ENCODE data around the gene GH2. TPM values are rescaled to one million over a fixed set of nuclear protein-coding genes. Genes with fewer than 3 reads are reported as not detected.
"Not testable (repeated sequence)": the region's sequence is repeated elsewhere in the genome, so short reads cannot be mapped to it uniquely, and the experiment has no call there.

Gene GH2
- total and polyA plus RNA-seq, 4 donors: not detected

DNA sequence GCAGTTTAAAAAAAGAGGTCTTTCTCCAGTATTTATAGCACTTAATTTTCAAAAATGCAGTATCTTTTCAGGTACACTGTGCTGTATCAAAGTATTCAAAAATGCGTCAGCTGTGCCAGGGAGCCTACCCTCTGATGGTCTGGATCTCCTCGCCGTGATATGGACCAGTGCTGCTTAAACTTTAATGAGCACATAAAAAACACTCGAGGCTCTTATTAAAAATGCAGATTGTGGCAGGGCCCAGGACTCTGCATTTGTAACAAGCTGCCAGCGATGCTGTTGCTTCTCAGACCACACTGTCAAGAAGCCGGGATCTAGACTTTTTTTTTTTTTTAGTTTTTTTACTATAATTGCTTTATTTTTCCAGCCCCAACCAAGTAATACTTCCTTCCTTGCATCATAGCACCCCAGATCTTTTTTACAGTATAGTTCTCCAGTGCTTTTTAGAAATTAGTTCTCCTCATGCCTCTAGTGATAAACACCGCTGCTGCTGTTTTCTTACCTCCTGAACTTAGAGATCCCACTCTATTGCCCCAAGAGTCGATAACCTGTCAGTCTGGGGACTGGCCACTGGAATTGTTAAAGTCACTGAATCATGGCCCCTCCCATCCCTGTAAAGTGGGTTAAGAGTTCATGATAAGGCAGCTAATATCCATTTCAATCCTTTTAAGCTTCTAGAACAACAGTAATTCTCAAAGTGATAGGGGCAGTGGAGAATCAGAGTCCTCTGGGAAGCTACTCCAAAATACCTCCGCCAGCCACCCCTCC lies 37.6 kb downstream of the GH2 start:
- H3K27ac ChIP-seq (ENCODE audit: low read depth in 1 of 2, low read length in 1 of 2): peak overlapping the region in 1 of 2 donors; percentile 75
- H3K9me3 ChIP-seq (ENCODE audit: control insufficient read depth in 4 of 4, insufficient read depth in 3 of 4, low read length in 3 of 4): no peaks in the 10 kb centered on the region
- peak overlapping the region in 1 of 2 donors; percentile 42 for H3K9ac ChIP-seq (ENCODE audit: insufficient read depth in 1 of 2, low read length in 2 of 2)
- no peak for ATAC-seq (ENCODE audit: insufficient read depth, low FRiP score)
- DNase-seq: peak in 2 of 3 donors; percentile 62 to 83
- H3K27me3 ChIP-seq (ENCODE audit: control insufficient read depth in 3 of 3, insufficient read depth in 3 of 3, low read length in 2 of 3): no peaks in the 10 kb centered on the region
- 64 to 67% methylated on average over 9 of the region's 9 CpGs for WGBS, 2 donors
- TF ChIP-seq, protein P1, sequence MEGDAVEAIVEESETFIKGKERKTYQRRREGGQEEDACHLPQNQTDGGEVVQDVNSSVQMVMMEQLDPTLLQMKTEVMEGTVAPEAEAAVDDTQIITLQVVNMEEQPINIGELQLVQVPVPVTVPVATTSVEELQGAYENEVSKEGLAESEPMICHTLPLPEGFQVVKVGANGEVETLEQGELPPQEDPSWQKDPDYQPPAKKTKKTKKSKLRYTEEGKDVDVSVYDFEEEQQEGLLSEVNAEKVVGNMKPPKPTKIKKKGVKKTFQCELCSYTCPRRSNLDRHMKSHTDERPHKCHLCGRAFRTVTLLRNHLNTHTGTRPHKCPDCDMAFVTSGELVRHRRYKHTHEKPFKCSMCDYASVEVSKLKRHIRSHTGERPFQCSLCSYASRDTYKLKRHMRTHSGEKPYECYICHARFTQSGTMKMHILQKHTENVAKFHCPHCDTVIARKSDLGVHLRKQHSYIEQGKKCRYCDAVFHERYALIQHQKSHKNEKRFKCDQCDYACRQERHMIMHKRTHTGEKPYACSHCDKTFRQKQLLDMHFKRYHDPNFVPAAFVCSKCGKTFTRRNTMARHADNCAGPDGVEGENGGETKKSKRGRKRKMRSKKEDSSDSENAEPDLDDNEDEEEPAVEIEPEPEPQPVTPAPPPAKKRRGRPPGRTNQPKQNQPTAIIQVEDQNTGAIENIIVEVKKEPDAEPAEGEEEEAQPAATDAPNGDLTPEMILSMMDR (IDR thresholded peaks at IDR 0.05; ENCODE audit: control extremely low read depth, extremely low read depth): no peak
- H3K4me1 ChIP-seq (ENCODE audit: control insufficient read depth in 5 of 5, insufficient read depth in 5 of 5, low read length in 5 of 5): peaks cover 14 to 37% (median 17%) of the 10 kb centered on the region in 5 donors
- peaks cover 0 to 4% (median 0%) of the 10 kb centered on the region in 4 donors for H3K36me3 ChIP-seq (ENCODE audit: control insufficient read depth in 4 of 4, insufficient read depth in 4 of 4, low read length in 4 of 4)
- no peak overlapping the region for H3K4me3 ChIP-seq

DNA sequence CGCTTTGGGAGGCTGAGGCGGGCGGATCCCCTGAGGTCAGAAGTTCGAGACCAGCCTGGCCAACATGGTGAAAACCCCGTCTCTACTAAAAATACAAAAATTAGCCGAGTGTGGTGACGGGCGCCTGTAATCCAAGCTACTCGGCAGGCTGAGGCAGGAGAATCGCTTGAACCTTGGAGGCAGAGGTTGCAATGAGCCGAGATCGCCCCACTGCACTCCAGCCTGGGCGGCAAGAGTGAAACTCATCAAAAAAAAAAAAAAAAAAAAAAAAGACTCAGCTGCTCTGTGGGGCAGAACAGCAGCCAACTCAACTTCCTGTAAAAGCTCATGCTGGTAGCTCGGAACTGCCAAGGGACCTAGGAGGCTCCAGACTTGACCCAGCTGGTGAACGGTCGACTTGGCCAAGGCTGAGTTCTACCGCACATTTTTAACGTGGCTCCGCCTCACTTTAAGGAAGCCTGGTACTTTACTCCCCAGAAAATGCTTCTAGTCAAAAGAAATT lies 38.3 kb downstream of the GH2 start:
- H3K9ac ChIP-seq (ENCODE audit: insufficient read depth in 1 of 2, low read length in 2 of 2): peak overlapping the region in 1 of 2 donors; percentile 83
- H3K4me1 ChIP-seq (ENCODE audit: control insufficient read depth in 5 of 5, insufficient read depth in 5 of 5, low read length in 5 of 5): peaks cover 17 to 44% (median 23%) of the 10 kb centered on the region in 5 donors
- H3K27ac ChIP-seq (ENCODE audit: low read depth in 1 of 2, low read length in 1 of 2): peak overlapping the region; percentile 90 to 94
- not testable (repeated sequence) for H3K27me3 ChIP-seq (ENCODE audit: control insufficient read depth in 3 of 3, insufficient read depth in 3 of 3, low read length in 2 of 3); ATAC-seq (ENCODE audit: insufficient read depth, low FRiP score); H3K9me3 ChIP-seq (ENCODE audit: control insufficient read depth in 4 of 4, insufficient read depth in 3 of 4, low read length in 3 of 4); H3K36me3 ChIP-seq (ENCODE audit: control insufficient read depth in 4 of 4, insufficient read depth in 4 of 4, low read length in 4 of 4)
- DNase-seq: peak; percentile 94 to 98 (median 98)
- peak overlapping the region; percentile 58 for H3K4me3 ChIP-seq
- 4% methylated on average over 19 of the region's 19 CpGs for WGBS, 2 donors

DNA sequence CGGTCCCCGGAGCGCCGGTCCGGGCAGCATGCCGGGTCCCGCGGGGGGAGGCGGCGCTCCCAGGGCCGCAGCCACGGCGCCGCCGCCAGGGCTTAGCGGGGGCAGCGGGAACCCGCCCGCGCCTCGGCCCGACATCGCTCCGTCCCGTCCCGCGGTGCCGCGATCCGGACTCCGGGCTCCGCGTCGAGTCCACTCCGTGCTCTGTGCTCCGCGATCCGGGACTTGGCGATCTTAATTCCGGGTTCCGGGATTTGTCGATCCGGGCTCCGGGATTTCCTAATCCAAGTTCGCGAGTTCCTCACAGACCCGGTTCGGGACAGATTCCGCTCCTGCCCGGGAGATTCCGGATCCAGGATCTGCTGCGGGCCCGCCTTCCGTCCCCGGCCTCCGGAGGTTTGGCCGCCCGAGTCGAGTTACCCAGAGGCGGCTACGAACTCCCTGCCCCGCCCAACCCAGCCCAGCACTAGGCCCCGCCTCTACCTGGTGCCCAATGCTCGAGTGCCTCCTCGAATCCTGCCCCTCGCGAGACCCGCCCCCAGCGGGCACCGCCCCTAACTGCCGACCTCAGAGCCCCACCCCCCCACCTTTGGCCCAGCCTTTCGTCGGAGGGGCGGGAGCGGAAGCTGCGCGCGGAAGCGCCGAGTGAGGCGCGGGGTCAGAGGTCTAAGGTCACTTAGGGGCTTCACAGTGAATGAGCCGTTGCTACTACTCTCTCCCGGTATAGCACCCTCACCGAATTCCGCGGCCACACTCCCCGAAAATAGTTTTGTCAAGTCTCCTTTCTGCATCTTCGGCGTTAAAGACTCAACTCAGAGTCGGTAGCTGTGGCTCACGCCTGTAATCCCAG lies 39.0 kb downstream of the GH2 start, which contains the start of gene SMARCD2:
SMARCD2 (minus strand) TSS at position 146 of the 847 bp plus-strand sequence; CDS start at position 135, 11 bp downstream.
- H3K4me1 ChIP-seq (ENCODE audit: control insufficient read depth in 5 of 5, insufficient read depth in 5 of 5, low read length in 5 of 5): peaks cover 17 to 50% (median 26%) of the 10 kb centered on the region in 5 donors
- no peaks in the 10 kb centered on the region for H3K9me3 ChIP-seq (ENCODE audit: control insufficient read depth in 4 of 4, insufficient read depth in 3 of 4, low read length in 3 of 4)
- peaks cover 0 to 4% (median 0%) of the 10 kb centered on the region in 4 donors for H3K36me3 ChIP-seq (ENCODE audit: control insufficient read depth in 4 of 4, insufficient read depth in 4 of 4, low read length in 4 of 4)
- peak within 1 kb of the TSS; percentile 75 for H3K4me3 ChIP-seq
- H3K27me3 ChIP-seq (ENCODE audit: control insufficient read depth in 3 of 3, insufficient read depth in 3 of 3, low read length in 2 of 3): no peaks in the 10 kb centered on the region
- TF ChIP-seq, protein P1 (IDR thresholded peaks at IDR 0.05; ENCODE audit: control extremely low read depth, extremely low read depth): no peak
- DNase-seq (peak; percentile 99), ATAC-seq (ENCODE audit: insufficient read depth, low FRiP score) (peak; percentile 92)
- peak within 1 kb of the TSS; percentile 94 to 98 for H3K27ac ChIP-seq (ENCODE audit: low read depth in 1 of 2, low read length in 1 of 2)
- WGBS, 2 donors: 0 to 1% methylated on average over 57 to 92 of the region's 92 CpGs
- H3K9ac ChIP-seq (ENCODE audit: insufficient read depth in 1 of 2, low read length in 2 of 2): peak within 1 kb of the TSS; percentile 63 to 83

Measured in lung (tissue), 12 donors.